Pancreas (tissue), 10 donors: Measurements from ENCODE around the gene CCR5. TPM values are rescaled to one million over a fixed set of nuclear protein-coding genes. Genes with fewer than 3 reads are reported as not detected.
"Not testable (repeated sequence)": the region's sequence is repeated elsewhere in the genome, so short reads cannot be mapped to it uniquely, and the experiment has no call there.

Experiments
- ATAC-seq, 4 donors: fragments of 200-7000 bp; cut with Tn5 transposase; one replicate each; pipeline versions ENCODE4 v1.8.0 to v1.9.1; 2020; ENCODE audit warnings: mild to moderate bottlenecking in 4 of 4, moderate library complexity in 4 of 4
- DNase-seq, 6 donors: peaks; one replicate each; pipeline ENCODE4 v3.0.0-alpha.2; 2020
- FAIRE-seq: peaks from 2 replicates; lab custom pipeline; 2012; peaks lifted over from hg19 to GRCh38; lab: Jason Lieb, UNC
- H3K27ac ChIP-seq, 4 donors: fragments of 200-600 bp; sonication (generic); 1 replicate in 3 of 4; 2 replicates in 1 of 4; pipeline versions ENCODE4 v1.5.0 to v1.8.0; 2020
- H3K27me3 ChIP-seq, 4 donors: fragments of 200-600 bp; one replicate each; pipeline ENCODE4 v1.8.0; 2021
- H3K36me3 ChIP-seq, 3 donors: fragments of 200-600 bp; sonication (generic) in 1 of 3; one replicate each; pipeline versions ENCODE4 v1.5.0 to v1.8.0; 2020 to 2021
- H3K4me1 ChIP-seq, 3 donors: fragments of 200-600 bp; one replicate each; pipeline ENCODE4 v1.8.0; 2021
- H3K4me3 ChIP-seq, 4 donors: fragments of 200-600 bp; sonication (generic) in 2 of 4; one replicate each; pipeline versions ENCODE4 v1.5.0 to v1.8.0; 2020 to 2021
- H3K9me3 ChIP-seq, 4 donors: fragments of 200-600 bp; one replicate each; pipeline ENCODE4 v1.8.0; 2021
- WGBS, 2 donors: extraction: QIAGEN DNeasy Blood & Tissue Kit; methylation state at CpG; one replicate each; pipeline ENCODE4 v1.1.7; 2013; 5-methylcytosine and 5-hydroxymethylcytosine counted together
- intact Hi-C, 3 donors: fragments of 100-400 bp; cut with DNase I; formaldehyde crosslinking; loops; one replicate each; pipeline versions ENCODE4 v1.11.1 to v1.14.2; 2022
- polyA plus RNA-seq, 2 donors: library from polyadenylated mRNA; stranded (reverse); fragments of 200-250 nt; gene quantifications; one replicate each; pipeline ENCODE4 v1.2.3, GENCODE V29; 2013
- total RNA-seq, 6 donors: library from RNA; stranded (reverse); fragmentation: NEBNext Ultra II Directional in 4 of 6; extraction: Animal tissue kit (Norgen Biotek cat#: 25700) in 4 of 6; gene quantifications; one replicate each; pipeline versions ENCODE4 v1.2.1 to v1.2.4, GENCODE V29; 2021 to 2023
- TF ChIP-seq, protein P1 (sequence below), 4 donors: fragments of 200-600 bp; sonication (generic) in 3 of 4; IDR thresholded peaks; one replicate each; pipeline versions ENCODE4 v1.5.0 to v1.8.0; 2021; ENCODE audit warnings: antibody characterized with exemption in 4 of 4
- donor health status: healthy with polysubstance abuse.
- donor health status: DM: no; HTN: no; CAD: no; lungs with moderate emphysema.
- donor health status: DM: no; HTN: no; CAD: no.
- donor health status: control.
- donor health status: control.
- donor health status: Bipolar disorder and iron deficiency.
- donor health status: DM: yes; HTN: yes; CAD: no.
- donor health status: DM: no; HTN: no; CAD: no.
- donor health status: DM: no; HTN: no; CAD: no.
- donor health status: DM: yes; HTN: yes; CAD: no.

The CCR5 gene
- total RNA-seq (1 to 10 TPM in 2 of 6 donors, under 1 TPM in 4; 0.12 to 2.0 (median 0.61) TPM), polyA plus RNA-seq (under 1 TPM; 0.16 to 0.27 TPM)

DNA sequence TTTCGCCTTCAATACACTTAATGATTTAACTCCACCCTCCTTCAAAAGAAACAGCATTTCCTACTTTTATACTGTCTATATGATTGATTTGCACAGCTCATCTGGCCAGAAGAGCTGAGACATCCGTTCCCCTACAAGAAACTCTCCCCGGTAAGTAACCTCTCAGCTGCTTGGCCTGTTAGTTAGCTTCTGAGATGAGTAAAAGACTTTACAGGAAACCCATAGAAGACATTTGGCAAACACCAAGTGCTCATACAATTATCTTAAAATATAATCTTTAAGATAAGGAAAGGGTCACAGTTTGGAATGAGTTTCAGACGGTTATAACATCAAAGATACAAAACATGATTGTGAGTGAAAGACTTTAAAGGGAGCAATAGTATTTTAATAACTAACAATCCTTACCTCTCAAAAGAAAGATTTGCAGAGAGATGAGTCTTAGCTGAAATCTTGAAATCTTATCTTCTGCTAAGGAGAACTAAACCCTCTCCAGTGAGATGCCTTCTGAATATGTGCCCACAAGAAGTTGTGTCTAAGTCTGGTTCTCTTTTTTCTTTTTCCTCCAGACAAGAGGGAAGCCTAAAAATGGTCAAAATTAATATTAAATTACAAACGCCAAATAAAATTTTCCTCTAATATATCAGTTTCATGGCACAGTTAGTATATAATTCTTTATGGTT lies at the start of gene CCR5:
TSS of gene CCR5 (plus strand) at position 108 of the 680 bp plus-strand sequence. CDS start 1,957 bp downstream, outside the sequence.
- 47 to 65% methylated on average over 5 of the region's 5 CpGs for WGBS, 2 donors
- Histone ChIP-seq H3K36me3 (no peaks in the 10 kb centered on the region), H3K27me3 (no peaks in the 10 kb centered on the region), H3K4me1 (no peaks in the 10 kb centered on the region), H3K9me3 (no peaks in the 10 kb centered on the region), H3K4me3 (peak within 1 kb of the TSS in 1 of 4 donors; percentile 6), H3K27ac (peak within 1 kb of the TSS in 2 of 4 donors; percentile 9 to 15)
- DNase-seq (no peak), FAIRE-seq (peak; percentile 5), ATAC-seq (peak in 1 of 4 donors; percentile 16)
- intact Hi-C loops = loop anchor here in 1 of 3 donors (10.0 kb wide), 1 partner anchor 286 kb away; no protein-coding TSS in a partner anchor
- TF ChIP-seq, protein P1, sequence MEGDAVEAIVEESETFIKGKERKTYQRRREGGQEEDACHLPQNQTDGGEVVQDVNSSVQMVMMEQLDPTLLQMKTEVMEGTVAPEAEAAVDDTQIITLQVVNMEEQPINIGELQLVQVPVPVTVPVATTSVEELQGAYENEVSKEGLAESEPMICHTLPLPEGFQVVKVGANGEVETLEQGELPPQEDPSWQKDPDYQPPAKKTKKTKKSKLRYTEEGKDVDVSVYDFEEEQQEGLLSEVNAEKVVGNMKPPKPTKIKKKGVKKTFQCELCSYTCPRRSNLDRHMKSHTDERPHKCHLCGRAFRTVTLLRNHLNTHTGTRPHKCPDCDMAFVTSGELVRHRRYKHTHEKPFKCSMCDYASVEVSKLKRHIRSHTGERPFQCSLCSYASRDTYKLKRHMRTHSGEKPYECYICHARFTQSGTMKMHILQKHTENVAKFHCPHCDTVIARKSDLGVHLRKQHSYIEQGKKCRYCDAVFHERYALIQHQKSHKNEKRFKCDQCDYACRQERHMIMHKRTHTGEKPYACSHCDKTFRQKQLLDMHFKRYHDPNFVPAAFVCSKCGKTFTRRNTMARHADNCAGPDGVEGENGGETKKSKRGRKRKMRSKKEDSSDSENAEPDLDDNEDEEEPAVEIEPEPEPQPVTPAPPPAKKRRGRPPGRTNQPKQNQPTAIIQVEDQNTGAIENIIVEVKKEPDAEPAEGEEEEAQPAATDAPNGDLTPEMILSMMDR (IDR thresholded peaks at IDR 0.05) = no peak

DNA sequence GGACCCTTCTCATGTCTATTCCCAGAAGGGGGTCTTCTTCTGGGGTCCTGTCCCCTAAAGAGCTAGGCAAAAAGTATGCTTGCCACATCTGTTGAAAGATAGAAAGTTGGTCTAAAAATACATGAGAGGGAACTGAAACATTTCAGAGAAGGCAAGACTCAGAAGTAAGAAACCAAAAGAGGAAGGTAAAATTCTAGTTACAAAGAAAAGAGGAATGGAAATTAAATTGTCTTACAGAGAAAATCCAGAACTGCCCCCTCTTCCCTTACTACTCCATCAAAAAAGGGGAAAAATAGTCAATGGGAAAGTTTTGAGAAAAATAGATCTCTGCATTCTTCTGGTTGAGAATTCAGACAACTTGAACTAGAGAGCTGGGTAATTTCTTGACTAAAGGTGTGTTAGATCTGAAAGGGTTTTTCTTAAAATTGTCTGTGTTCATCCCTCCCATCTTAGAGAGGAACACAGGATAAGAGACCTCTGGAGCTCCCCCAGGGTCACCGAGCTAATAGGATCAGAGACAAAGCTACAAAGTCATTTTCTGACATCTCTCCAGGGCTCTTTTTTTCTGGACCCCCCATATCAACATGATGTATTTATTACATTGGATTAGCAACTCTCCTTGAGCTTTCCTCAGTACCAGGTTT lies 49.2 kb upstream of the CCR5 start:
- H3K4me3 ChIP-seq = no peak overlapping the region
- H3K36me3 ChIP-seq = no peaks in the 10 kb centered on the region
- TF ChIP-seq, protein P1 (IDR thresholded peaks at IDR 0.05) = no peak
- no peaks in the 10 kb centered on the region for H3K4me1 ChIP-seq
- no peak for ATAC-seq
- H3K27me3 ChIP-seq = no peaks in the 10 kb centered on the region
- no peak overlapping the region for H3K27ac ChIP-seq
- no peaks in the 10 kb centered on the region for H3K9me3 ChIP-seq
- no peak for FAIRE-seq
- no peak for DNase-seq
- 70 to 73% methylated on average over 1 of the region's 1 CpG for WGBS, 2 donors
- intact Hi-C loops = no loop called here

DNA sequence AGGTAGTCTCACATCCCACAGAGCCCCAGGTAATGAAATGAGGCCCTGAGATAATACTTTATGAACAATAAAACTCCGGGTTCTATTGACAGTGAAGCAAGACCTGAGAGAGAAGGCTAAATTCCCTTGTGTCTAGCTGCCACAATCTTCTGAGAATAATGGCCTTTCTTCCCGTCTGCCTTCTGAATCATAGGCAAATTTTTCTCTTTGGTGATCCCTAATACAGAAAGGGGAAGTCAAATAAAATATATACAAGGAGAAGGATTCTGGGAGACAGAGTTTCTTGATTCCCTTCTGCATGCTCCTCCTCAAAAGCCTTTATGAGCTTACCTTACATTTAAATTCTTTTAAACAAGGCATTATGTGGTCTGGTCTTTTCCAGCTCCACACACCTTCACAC lies 46.7 kb upstream of the CCR5 start:
- no peaks in the 10 kb centered on the region for H3K36me3 ChIP-seq
- no peaks in the 10 kb centered on the region for H3K4me1 ChIP-seq
- DNase-seq (no peak), ATAC-seq (no peak), FAIRE-seq (no peak)
- 49 to 60% methylated on average over 2 of the region's 2 CpGs for WGBS, 2 donors
- intact Hi-C loops = no loop called here
- TF ChIP-seq, protein P1 (IDR thresholded peaks at IDR 0.05) = no peak
- H3K27ac ChIP-seq = no peak overlapping the region
- no peaks in the 10 kb centered on the region for H3K27me3 ChIP-seq
- H3K4me3 ChIP-seq = no peak overlapping the region
- no peaks in the 10 kb centered on the region for H3K9me3 ChIP-seq

DNA sequence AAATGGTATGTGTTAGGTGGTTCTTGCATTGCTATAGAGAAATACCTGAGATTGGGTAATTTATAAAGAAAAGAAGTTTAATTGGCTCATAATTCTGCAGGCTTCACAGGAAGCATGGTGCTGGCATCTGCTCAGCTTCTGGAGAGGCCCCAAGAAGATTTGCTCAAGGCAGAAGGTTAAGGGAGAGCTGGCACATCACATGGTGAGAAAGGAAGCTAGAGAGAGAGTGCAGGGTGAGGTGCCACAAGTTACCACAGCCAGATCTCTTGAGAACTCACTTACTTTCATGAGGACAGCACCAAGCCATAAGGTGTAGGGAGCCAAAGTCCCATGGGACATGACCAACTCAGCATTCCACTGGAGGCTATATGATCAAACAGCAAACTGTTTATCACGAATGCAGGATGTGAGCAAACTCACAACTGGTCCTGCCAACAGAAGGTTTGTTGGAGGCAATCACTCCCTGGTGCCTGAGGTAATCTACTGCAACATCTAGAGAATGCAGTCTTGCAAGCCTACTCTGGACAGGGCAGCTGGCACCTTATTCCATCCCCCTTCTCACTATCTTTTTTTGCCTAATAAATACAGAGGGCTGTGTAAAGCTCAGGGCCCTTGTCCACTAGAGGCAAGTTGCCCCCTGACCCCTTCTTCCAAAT lies 45.0 kb upstream of the CCR5 start:
- no peaks in the 10 kb centered on the region for H3K36me3 ChIP-seq
- ATAC-seq (no peak), DNase-seq (no peak), FAIRE-seq (no peak)
- intact Hi-C loops = no loop called here
- WGBS, 2 donors = 64 to 68% methylated on average over 1 of the region's 1 CpG
- H3K27ac ChIP-seq = no peak overlapping the region
- TF ChIP-seq, protein P1 (IDR thresholded peaks at IDR 0.05) = no peak
- no peaks in the 10 kb centered on the region for H3K4me1 ChIP-seq
- H3K27me3 ChIP-seq = no peaks in the 10 kb centered on the region
- no peak overlapping the region for H3K4me3 ChIP-seq
- H3K9me3 ChIP-seq = no peaks in the 10 kb centered on the region

- ATAC-seq, intact Hi-C loops, H3K9me3 ChIP-seq, H3K4me3 ChIP-seq, FAIRE-seq, DNase-seq, H3K27ac ChIP-seq, H3K27me3 ChIP-seq, H3K4me1 ChIP-seq, H3K36me3 ChIP-seq: not testable (repeated sequence)
- WGBS, 2 donors = 93 to 97% methylated on average over 3 of the region's 3 CpGs
Measured at GRCh38 chr3:46330676-46331075, 40.1 kb upstream of the CCR5 start.
